ENCODE data around the gene LSM5. TPM values are rescaled to one million over a fixed set of nuclear protein-coding genes. Genes with fewer than 3 reads are reported as not detected.

LSM5 gene
- total RNA-seq, 2 experiments from 2014 or later, result 76.7 to 79.1 TPM

Other genes starting within 250 kb of the LSM5 start
- gene AVL9, start 5.1 kb upstream of the LSM5 start, total RNA-seq, result 10 to 100 TPM; 33.2 to 35.8 TPM

All from activated CD4-positive, alpha-beta T cell treated with anti-CD3 and anti-CD28 coated beads, Interleukin-2, amount 10 ng/mL, durations not matched to agents 7 days and 5 days (primary cell).